Measurements from ENCODE around the gene MDM2.
"Not testable (repeated sequence)": the region's sequence is repeated elsewhere in the genome, so short reads cannot be mapped to it uniquely, and the experiment has no call there.

Gene MDM2

DNA sequence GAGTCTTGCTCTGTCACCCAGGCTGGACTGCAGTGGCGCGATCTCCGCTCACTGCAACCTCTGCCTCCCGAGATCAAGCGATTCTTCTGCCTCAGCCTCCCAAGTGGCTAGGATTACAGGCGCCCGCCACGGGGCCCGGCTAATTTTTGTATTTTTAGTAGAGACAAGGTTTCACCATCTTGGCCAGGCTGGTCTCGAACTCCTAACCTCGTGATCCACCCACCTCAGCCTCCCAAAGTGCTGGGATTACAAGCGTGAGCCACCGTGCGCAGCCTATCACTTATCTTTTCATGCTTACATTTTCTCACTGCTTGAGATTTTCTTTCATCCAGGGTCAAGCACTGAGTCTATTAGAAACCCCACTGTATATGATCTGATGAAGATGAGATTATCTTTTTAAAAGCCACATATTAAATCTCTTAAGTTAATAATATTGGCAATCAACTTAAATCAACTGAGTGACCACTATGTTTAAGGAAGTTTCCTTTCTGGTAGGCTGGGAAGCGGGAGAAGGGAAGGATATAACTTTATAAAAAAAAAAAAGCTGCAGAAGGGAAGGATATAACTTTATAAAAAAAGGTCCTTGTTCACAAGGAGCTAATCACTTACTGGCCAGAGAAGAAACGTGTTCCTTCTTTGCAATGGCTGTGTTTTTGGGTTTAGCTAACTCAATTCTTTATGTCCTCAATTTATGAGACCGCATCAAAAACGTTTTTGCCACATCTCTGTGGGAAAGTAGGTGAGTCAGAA is 1.3 kb upstream of the MDM2 start:
- no peak for DNase-seq (ENCODE audit: low spot score)

DNA sequence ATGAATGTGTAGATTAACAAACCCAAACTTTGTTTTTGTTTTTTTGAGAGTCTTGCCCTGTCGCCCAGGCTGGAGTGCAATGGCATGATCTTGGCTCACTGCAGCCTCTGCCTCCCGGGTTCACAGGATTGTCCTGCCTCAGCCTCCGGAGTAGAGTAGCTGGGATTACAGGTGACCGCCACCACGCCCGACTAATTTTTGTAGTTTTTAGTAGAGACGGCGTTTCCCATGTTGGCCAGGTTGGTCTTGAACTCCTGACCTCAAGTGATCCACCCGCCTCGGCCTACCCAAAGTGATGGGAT is 752 bp upstream of the MDM2 start:
- not testable (repeated sequence) for DNase-seq (ENCODE audit: low spot score)

DNA sequence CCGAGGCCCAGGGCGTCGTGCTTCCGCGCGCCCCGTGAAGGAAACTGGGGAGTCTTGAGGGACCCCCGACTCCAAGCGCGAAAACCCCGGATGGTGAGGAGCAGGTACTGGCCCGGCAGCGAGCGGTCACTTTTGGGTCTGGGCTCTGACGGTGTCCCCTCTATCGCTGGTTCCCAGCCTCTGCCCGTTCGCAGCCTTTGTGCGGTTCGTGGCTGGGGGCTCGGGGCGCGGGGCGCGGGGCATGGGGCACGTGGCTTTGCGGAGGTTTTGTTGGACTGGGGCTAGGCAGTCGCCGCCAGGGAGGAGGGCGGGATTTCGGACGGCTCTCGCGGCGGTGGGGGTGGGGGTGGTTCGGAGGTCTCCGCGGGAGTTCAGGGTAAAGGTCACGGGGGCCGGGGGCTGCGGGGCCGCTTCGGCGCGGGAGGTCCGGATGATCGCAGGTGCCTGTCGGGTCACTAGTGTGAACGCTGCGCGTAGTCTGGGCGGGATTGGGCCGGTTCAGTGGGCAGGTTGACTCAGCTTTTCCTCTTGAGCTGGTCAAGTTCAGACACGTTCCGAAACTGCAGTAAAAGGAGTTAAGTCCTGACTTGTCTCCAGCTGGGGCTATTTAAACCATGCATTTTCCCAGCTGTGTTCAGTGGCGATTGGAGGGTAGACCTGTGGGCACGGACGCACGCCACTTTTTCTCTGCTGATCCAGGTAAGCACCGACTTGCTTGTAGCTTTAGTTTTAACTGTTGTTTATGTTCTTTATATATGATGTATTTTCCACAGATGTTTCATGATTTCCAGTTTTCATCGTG is 612 bp downstream of the MDM2 start:
- peak; percentile 77 for DNase-seq (ENCODE audit: low spot score)

DNA sequence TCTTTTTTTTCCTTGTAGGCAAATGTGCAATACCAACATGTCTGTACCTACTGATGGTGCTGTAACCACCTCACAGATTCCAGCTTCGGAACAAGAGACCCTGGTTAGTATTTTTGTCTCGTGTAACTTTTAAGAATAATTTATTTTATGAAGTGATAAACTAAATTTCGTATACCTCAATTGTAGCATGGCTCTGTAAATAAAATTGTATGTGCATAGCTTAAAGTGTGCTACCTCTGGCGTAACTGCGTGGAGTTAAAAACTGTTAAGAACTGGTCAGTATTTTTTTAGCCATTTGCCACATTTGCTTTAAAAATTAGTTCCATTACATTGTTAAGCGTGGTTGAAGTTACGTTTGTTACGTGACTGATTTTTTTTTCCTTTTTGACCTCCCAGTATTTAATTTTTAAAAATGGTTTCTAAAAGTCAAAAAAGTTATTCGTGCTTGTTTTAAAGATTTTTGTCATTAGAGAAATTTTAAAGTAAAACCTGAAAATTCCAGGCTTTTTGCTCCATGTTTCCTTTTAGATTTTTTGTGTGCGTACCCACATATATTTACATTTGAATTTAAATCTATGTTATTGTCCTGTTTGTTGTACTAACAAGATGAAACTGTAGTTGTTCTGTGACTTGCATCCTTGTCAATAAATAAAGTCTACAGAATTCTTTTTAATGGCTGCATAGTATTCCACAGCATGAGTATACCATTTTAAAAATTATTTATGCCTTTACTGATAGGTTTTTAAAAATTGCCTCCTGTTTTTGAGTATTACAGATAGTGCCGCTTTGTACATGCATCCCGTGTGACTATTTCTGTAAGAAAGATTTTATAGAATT is 1.4 kb downstream of the MDM2 start:
- no peak for DNase-seq (ENCODE audit: low spot score)

DNA sequence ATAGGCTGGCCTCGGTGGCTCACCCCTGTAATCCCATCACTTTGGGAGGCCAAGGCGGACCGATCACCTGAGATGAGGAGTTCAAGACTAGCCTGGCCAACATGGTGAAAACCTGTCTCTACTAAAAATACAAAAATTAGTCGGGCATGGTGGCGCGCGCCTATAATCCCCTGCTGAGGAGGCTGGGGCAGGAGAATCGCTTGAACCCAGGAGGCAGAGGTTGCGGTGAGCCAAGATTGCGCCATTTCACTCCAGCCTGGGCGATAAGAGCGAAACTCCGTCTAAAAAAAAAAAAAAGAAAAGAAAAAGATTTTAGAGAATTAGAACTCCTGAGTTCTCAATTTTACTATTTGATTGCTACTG is 2.0 kb downstream of the MDM2 start:
- not testable (repeated sequence) for DNase-seq (ENCODE audit: low spot score)

DNA sequence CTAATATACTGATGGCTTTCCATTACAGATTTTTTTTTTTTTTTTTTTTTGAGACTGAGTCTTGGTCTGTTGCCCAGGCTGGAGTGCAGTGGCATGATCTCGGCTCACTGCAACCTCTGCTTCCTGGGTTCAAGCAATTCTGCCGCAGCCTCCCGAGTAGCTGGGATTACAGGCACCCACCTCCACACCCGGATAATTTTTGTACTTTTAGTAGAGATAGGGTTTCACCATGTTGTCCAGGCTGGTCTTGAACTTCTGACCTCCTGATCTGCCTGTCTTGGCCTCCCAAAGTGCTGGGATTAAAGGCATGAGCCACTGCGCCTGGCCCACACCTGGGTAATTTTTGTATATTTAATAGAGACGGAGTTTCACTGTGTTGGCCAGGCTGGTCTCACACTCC is 3.6 kb downstream of the MDM2 start:
- not testable (repeated sequence) for DNase-seq (ENCODE audit: low spot score)

DNA sequence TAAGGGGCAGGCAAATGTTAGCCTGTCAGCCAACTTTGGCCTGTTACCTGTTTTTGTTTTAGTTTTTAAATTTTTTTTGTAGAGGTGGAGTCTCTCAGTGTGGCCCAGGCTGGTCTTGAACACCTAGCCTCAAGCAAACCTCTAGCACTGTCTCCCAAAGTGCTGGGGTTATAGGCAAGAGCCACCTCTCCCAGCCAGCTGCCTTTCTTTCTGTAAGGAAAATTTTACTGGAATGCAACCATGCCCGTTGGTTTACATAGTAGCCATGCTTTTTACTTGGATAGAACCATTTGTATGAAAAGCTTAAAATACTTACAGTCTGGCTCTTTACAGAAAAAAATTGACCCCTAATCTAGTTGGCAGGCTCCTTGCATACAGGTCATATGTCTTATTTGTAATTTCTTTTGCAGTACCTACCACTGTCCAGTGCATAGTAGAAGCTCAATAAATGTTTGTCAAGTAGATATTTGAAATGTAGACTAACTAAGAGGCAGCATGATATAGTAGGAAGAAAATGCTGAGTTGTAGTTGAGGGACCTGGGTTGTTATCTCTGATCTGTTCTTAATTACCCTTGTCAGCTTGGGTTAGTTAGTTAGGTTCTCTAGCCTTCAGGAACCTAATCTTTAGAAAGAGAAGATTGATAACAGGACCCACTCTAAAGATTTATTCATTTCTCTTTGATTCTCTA is 4.7 kb downstream of the MDM2 start:
- peak; percentile 42 for DNase-seq (ENCODE audit: low spot score)

DNA sequence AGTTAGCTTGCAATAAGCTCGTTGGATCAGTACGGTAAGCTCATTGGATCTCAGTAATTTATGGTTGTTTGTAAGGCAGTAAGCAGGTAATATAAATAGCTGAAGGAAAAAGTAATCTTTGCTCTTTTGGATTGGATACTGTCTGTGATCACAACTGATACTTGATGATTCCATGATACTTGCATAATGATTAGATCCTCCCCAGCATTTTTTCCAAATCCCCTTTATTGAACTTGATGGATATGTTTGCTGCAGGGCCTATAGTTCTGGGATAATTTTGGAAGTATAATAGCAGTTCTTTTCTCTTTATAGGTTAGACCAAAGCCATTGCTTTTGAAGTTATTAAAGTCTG is 5.2 kb downstream of the MDM2 start:
- no peak for DNase-seq (ENCODE audit: low spot score)

DNA sequence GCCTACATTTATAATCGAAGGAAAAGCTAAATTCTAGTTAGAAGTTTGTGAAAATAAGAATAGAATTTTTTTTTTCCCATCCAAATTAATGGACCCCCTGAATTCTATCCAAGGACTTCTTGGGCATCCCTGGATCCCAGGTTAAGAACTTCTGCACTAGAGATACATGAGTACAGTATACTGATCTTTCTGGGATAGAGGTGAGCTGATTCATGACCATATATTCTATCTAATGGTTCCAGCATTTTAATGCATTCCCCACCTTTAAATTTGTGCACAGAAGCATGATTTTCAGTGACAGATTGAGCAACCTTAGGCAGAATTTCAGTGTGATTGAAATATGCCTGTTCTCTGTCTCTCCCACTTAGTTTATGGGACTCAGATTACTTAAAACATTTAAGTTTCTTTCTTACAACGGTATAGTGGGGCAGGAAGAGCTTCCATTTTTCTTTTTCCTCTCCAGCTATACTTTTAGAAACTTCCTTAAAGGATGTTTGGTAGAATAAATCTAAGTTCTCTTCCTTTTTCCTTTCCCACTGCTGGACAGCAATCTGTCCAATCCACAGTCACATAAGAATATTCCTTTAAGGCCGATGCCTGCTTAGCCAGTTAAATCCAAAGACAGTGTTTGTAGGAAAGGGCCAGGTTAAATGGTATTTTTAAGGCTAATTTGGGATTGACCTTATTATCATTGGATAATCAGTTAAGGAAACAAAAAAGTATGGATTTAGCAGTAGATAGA is 6.7 kb downstream of the MDM2 start:
- DNase-seq (ENCODE audit: low spot score): no peak

DNA sequence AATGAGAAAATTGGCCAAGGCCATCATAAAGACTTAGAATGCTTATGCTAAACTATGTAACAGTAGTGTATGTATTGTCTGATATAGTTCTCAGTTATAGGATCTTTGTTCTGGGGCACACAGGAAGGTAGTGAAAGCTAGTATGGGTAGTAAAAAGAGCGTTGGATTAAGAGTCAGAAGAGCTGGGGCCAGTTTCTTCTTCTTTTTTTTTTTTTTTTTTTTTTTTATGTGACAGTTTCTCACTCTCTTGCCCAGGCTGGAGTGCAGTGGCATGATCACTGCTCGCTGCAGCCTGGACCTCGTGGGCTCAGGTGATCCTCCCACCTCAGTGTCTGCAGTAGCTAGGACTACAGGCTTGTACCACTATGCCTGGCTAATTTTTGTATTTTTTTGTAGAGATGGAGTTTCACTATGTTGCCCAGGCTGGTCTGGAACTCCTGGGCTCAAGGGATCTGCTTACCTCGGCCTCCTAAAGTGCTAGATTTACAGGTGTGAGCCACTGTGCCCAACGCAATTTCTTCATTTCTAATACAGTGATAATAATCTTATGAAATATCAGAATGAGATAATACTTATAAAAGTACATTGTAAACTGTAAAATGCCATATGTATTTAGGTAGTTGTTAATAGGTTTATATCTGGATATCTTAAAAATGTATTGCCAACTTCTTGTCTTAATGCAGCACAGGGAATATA is 7.4 kb downstream of the MDM2 start:
- DNase-seq (ENCODE audit: low spot score): no peak

DNA sequence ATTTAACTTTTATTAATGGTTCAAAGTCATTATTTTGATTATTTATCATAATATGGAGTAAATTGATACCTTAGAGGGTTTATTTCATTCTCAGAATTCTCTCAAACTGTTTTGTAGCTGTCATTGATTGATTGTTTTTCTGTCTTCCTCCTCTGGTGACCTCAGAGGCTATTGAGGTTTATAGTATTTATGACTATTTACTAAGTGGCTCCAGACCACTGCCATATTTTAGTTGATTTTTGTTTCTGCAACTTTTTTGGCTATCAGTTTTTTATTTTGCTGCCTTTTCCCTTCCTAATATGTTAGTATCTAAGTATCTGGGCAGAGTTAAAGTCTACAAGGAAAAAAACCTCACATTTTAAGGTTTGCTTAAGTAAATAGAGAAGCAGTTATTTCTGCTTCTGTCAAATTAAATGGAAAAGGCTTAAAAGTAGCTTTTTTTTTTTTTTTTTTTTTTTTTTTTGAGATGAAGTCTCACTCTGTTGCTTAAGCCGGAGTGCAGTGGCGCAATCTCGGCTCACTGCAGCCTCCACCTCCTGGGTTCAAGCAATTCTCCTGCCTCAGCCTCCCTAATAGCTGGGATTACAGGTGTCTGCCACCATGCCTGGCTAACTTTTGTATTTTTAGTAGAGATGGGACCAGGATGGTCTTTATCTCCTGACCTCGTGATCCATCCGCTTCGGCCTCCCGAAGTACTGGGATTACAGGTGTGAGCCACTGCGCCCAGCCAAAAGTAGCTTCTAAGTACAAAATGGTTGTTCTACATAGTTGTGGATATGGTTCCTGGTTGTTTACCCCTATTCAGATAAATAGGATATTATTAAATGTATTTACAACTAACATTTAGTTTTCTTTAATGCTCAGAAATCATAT is 8.2 kb downstream of the MDM2 start:
- DNase-seq (ENCODE audit: low spot score): no peak

DNA sequence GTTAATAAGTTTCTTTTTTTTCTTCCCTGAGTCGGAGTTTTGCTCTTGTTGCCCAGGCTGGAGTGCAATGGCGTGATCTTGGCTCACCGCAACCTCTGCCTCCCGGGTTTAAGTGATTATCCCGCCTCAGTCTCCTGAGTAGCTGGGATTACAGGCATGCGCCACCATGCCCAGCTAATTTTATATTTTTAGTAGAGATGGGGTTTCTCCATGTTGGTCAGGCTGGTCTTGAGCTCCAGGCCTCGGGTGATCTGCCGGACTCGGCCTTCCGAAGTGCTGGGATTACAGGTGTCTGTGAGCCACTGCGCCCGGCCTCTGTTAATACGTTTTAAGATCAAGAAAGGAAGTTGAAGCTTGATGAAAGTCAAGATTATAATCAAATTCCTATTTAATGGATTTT is 11.5 kb downstream of the MDM2 start:
- DNase-seq (ENCODE audit: low spot score): not testable (repeated sequence)

DNA sequence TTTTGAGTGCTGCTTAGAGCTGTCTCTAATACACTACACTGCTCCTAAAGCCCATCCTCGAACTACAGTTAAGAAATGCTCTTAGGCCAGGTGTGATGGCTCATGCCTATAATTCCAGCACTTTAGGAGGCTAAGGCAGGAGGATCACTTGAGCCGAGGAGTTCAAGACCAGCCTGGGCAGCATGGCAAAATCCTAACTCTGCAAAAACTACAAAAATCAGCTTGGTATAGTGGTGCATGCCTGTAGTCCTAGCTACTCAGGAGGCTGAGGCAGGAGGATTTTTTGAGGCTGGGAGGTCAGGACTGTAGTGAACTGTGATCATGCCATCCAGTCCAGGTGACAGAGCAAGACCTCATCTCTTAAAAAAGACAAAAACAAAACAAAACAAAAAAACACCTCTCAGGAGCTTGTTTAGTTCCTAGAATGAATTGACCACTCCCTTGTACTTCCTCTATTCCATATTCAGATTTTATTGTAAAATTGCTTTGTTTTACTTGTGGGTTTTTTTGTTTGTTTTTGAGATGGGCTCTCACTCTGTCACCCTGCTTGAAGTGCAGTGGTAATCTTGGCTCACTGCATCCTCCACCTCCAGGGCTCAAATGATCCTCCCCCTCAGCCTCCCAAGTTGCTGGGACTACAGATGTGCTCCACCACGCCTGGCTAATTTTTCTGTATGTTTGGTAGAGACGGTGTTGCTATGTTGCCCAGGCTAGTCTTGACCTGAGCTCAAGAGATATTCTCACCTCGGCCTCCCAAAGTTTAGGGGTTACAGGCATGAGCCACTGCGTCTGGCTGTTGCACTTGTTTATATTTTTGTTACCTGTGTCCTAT is 13.6 kb downstream of the MDM2 start:
- no peak for DNase-seq (ENCODE audit: low spot score)

DNA sequence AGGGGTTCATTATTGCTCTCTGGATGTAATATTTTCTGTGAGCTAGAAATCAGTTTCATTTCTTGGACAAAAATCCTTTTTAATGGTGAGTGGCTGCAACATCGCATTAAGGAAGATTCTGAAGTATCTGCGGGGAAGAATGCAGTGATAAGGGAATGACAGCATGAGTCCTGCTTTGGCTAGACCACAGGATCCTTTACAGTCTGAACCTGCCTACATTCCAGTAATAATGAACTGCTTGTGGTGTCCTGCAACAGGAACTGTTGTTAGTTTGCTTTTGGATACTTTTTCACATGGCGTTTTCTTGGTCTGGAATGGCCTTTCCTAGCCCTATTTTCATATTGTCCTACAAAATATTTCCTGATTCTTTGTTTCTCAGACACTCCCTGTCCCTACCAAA is 15.7 kb downstream of the MDM2 start:
- no peak for DNase-seq (ENCODE audit: low spot score)

DNA sequence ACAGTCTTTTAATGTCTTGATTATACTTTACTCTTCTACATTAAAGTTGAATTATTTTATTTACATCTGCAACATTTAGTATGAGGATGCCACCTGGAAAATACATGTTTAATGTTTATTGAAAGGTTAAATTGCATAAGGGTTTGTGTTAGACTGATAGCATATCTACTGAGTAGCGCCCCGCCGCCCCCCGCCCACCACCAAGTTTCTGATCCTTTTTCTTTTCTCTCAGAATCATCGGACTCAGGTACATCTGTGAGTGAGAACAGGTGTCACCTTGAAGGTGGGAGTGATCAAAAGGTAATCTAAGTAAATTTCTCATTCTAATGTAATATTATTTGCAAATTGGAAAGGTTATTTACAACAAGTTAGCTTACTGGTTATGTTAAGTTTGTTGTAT is 16.2 kb downstream of the MDM2 start:
- DNase-seq (ENCODE audit: low spot score): no peak

DNA sequence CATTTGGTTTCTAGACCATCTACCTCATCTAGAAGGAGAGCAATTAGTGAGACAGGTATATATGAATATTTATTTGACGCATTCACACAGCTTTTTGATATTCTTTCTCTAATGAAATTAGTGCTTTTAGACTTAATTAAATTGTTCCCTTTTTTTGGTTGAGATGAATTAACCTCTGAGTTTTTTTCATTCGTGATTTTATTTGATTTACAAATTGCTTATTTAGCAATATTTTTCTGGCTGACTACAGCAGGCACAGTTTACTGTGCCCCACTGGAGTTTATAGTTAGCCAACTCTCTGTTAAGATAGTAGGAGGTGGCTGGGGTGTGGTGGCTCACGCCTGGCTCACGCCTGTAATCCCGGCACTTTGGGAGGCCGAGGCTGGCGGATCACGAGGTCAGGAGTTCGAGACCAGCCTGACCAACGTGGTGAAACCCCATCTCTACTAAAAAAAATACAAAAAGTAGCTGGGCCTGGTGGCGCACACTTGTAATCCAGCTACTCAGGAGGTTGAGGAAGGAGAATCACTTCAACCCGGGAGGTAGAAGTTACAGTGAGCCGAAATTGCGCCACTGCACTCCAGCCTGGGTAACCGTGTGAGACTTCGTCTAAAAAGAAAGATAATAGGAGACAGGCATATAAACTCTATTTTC is 16.7 kb downstream of the MDM2 start:
- no peak for DNase-seq (ENCODE audit: low spot score)

DNA sequence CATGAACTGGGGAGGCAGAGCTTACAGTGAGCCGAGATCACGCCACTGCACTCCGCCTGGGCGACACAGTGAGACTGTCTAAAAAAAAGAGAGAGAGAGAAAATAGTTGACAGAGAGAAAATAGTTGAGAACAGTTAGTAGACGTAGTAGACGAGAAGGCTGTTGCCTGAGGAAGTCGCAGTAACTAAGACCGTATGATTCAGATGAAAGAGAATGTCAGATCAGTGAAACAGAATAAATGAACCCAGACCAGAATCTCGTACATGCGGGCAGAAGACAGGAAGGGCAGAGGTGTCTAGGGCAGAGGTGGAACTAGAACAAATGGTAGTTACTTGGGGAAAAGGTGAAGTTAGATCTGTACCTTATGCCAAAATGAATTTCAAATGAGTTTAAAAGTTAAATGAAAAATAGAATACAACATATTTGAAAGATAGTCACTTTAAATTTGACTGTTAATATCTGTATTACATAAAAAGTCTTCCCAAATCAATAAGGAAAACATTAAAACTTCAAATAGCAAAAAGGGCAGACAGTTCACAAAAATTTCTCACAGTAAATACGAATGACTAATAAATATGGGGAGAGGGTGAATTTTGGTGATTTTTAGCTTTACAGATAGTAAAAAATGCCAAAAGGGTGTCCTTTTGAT is 17.7 kb downstream of the MDM2 start:
- no peak for DNase-seq (ENCODE audit: low spot score)

Measured in hematopoietic multipotent progenitor cell treated with erythropoietin and hydrocortisone succinate and interleukin-3 and kit ligand, for 15 days (in vitro differentiated cells).